Sigmoid colon (tissue), 7 donors: Measurements from ENCODE around the gene PTPRD. TPM values are rescaled to one million over a fixed set of nuclear protein-coding genes. Genes with fewer than 3 reads are reported as not detected.

ENCODE experiments used
- DNase-seq: peaks from one replicate; pipeline ENCODE4 v3.0.0-alpha.2; 2019
- H3K27ac ChIP-seq, 4 donors: fragments of 200-600 bp; sonication (generic); one replicate each; pipeline ENCODE4 v1.5.1; 2016 to 2019; ENCODE audit warnings: mild to moderate bottlenecking in 1 of 4
- H3K27me3 ChIP-seq, 3 donors: fragments of 200-600 bp; sonication (generic); one replicate each; pipeline ENCODE4 v1.5.1; 2019; ENCODE audit warnings: mild to moderate bottlenecking in 1 of 3
- H3K36me3 ChIP-seq, 4 donors: fragments of 200-600 bp; sonication (generic); one replicate each; pipeline ENCODE4 v1.5.1; 2016 to 2019
- H3K4me1 ChIP-seq, 4 donors: fragments of 200-600 bp; sonication (generic); one replicate each; pipeline ENCODE4 v1.5.1; 2017 to 2019
- H3K4me3 ChIP-seq, 4 donors: fragments of 200-600 bp; sonication (generic); one replicate each; pipeline ENCODE4 v1.5.1; 2017 to 2019; ENCODE audit warnings: mild to moderate bottlenecking in 2 of 4, moderate library complexity in 1 of 4
- H3K9me3 ChIP-seq, 4 donors: fragments of 200-600 bp in 3 of 4; sonication (generic) in 3 of 4; one replicate each; pipeline versions ENCODE4 v1.5.1 to v1.6.1; 2013 to 2019
- EP300 ChIP-seq, 4 donors: sonication (generic); formaldehyde crosslinking; IDR thresholded peaks; one replicate each; pipeline ENCODE4 v1.6.1; 2017; ENCODE audit warnings: antibody characterized with exemption in 4 of 4
- POLR2A ChIP-seq, 2 donors: fragments of 450-650 bp; IDR thresholded peaks; one replicate each; pipeline ENCODE4 v1.6.1; 2016; ENCODE audit warnings: antibody characterized with exemption in 2 of 2, mild to moderate bottlenecking in 2 of 2, moderate library complexity in 2 of 2
- POLR2AphosphoS5 ChIP-seq, 4 donors: sonication (generic); formaldehyde crosslinking; IDR thresholded peaks; one replicate each; pipeline ENCODE4 v1.6.1; 2017; ENCODE audit warnings: antibody characterized with exemption in 4 of 4
- WGBS, 2 donors: extraction: QIAGEN DNeasy Blood & Tissue Kit; methylation state at CpG; one replicate each; pipeline ENCODE4 v1.1.7; 2013; 5-methylcytosine and 5-hydroxymethylcytosine counted together
- intact Hi-C: fragments of 100-400 bp; cut with DNase I; formaldehyde crosslinking; loops from one replicate; pipeline ENCODE4 v1.15.1; 2023
- polyA plus RNA-seq, 3 donors: library from polyadenylated mRNA; stranded (reverse); fragments of 200-250 nt; gene quantifications; one replicate each; pipeline ENCODE4 v1.2.3, GENCODE V29; 2013
- total RNA-seq, 4 donors: library from RNA; depleted of rRNA; stranded (reverse); fragments of >200 nt; gene quantifications; one replicate each; pipeline ENCODE4 v1.1.0, GENCODE V29; 2016
- TF ChIP-seq, protein P1 (sequence below), 4 experiments: fragments of 450-650 bp in 3 of 4; fragments of 200-600 bp in 1 of 4; IDR thresholded peaks; one replicate each; pipeline ENCODE4 v1.5.1; 2016 to 2019; ENCODE audit warnings: antibody characterized with exemption in 4 of 4, mild to moderate bottlenecking in 3 of 4, moderate library complexity in 2 of 4
- donor health status: healthy with polysubstance abuse.
- donor health status: Bipolar disorder and iron deficiency.
- donor health status: healthy.

Gene PTPRD
- total and polyA plus RNA-seq, 7 donors = 1.2 to 18.3 (median 6.3) TPM

DNA sequence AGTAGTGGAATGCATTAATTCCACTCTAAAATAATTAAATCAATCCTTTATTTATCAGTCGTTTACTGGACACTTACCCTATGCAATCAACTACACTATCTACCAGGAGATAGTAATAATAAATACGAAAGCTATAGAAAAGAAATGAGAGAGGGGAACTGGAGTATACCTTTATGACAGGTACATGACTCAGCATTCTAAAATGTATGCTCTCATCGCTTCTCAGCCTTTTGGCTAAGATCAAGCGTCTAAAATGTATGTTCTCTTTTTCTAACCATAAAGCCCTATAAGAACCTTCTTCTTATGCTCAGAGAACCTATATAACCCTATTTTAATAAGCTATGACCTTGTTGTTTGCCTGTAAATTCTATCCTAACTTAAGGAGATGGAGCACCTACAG lies 2059.4 kb downstream of the PTPRD start:
- no peak for TF ChIP-seq POLR2AphosphoS5 (IDR thresholded peaks at IDR 0.05)
- TF ChIP-seq EP300 (IDR thresholded peaks at IDR 0.05) = no peak
- TF ChIP-seq, protein P1, sequence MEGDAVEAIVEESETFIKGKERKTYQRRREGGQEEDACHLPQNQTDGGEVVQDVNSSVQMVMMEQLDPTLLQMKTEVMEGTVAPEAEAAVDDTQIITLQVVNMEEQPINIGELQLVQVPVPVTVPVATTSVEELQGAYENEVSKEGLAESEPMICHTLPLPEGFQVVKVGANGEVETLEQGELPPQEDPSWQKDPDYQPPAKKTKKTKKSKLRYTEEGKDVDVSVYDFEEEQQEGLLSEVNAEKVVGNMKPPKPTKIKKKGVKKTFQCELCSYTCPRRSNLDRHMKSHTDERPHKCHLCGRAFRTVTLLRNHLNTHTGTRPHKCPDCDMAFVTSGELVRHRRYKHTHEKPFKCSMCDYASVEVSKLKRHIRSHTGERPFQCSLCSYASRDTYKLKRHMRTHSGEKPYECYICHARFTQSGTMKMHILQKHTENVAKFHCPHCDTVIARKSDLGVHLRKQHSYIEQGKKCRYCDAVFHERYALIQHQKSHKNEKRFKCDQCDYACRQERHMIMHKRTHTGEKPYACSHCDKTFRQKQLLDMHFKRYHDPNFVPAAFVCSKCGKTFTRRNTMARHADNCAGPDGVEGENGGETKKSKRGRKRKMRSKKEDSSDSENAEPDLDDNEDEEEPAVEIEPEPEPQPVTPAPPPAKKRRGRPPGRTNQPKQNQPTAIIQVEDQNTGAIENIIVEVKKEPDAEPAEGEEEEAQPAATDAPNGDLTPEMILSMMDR (IDR thresholded peaks at IDR 0.05) = no peak
- no peak for TF ChIP-seq POLR2A (IDR thresholded peaks at IDR 0.05)

DNA sequence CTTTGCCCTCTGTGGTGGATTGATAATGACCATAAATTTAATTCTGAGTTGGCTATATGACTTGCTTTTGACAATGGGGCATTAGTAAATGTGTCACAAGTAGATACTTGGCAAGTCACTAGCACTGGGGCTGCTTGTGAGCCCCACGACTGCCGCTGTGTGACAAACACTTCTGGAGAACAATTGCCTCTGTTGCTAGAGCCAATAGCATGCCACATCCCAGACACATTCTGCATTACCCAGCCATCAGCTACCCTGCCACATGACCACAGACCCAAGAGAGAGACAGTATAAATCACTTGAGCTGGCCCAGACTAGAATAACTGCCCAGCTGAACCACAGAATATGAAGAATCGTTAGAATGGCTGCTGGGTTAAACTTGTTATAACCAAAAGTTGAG lies 2060.1 kb downstream of the PTPRD start:
- H3K36me3 ChIP-seq = no peaks in the 10 kb centered on the region

More for the DNA sequence above, 2059.4 kb downstream of the PTPRD start:
- Histone ChIP-seq H3K27me3 (no peaks in the 10 kb centered on the region), H3K9me3 (no peaks in the 10 kb centered on the region), H3K4me1 (no peaks in the 10 kb centered on the region), H3K36me3 (no peaks in the 10 kb centered on the region), H3K27ac (no peak overlapping the region), H3K4me3 (no peak overlapping the region)
- 87 to 89% methylated on average over 4 of the region's 4 CpGs for WGBS, 2 donors
- intact Hi-C loops = no loop called here
- no peak for DNase-seq

DNA sequence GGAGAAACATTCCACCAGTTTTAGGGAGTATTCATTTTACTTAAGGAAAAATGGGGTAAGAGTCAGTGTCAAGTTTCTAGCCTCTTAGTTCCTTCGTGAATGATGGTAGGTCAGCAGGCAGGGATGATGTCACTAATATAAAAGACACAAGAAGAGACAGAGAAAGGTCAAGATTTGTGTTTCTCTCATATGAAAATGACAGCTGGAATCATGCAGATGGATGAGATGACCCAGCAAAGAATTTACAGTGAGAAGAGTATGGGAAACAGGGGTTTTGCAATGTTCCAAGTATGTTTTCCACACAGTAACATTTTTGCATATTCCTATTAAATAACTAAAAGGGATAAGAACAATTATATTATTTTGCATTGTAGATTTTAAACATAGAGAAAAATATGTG lies 2063.6 kb downstream of the PTPRD start:
- intact Hi-C loops = no loop called here
- no peaks in the 10 kb centered on the region for H3K27me3 ChIP-seq
- H3K4me3 ChIP-seq = no peak overlapping the region
- TF ChIP-seq EP300 (IDR thresholded peaks at IDR 0.05) = no peak
- no peak for TF ChIP-seq POLR2AphosphoS5 (IDR thresholded peaks at IDR 0.05)
- TF ChIP-seq, protein P1 (IDR thresholded peaks at IDR 0.05) = no peak
- no peak for TF ChIP-seq POLR2A (IDR thresholded peaks at IDR 0.05)
- DNase-seq = no peak
- H3K36me3 ChIP-seq = no peaks in the 10 kb centered on the region
- H3K27ac ChIP-seq = no peak overlapping the region
- WGBS, 2 donors = 83 to 87% methylated on average over 1 of the region's 1 CpG
- no peaks in the 10 kb centered on the region for H3K9me3 ChIP-seq
- no peaks in the 10 kb centered on the region for H3K4me1 ChIP-seq

More for the DNA sequence above, 2060.1 kb downstream of the PTPRD start:
- Histone ChIP-seq H3K27me3 (no peaks in the 10 kb centered on the region), H3K4me1 (no peaks in the 10 kb centered on the region), H3K4me3 (no peak overlapping the region), H3K27ac (no peak overlapping the region), H3K9me3 (no peaks in the 10 kb centered on the region)
- 91 to 98% methylated on average over 3 of the region's 3 CpGs for WGBS, 2 donors
- TF ChIP-seq, protein P1 (IDR thresholded peaks at IDR 0.05) = no peak
- TF ChIP-seq EP300 (IDR thresholded peaks at IDR 0.05) (no peak), POLR2AphosphoS5 (IDR thresholded peaks at IDR 0.05) (no peak), POLR2A (IDR thresholded peaks at IDR 0.05) (no peak)
- DNase-seq = no peak
- intact Hi-C loops = no loop called here

DNA sequence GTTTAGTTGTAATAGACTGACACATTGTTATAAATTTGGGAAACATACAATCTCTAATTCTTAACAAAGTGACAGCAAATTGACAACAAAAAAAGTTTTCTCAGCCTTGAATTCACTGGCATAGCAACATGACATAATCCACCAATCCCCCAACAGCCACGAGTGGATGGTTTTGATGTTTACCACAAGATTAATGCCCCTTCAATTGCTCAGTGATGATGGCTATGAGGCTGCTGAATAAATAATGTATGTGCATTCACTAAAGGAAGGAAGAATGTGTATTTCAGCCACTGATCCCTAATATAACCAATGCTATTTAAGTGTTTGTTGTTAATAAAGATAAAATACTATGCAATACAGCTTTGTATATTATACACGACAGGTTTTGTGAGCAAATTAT lies 2069.6 kb downstream of the PTPRD start:
- WGBS, 2 donors = 69 to 73% methylated on average over 2 of the region's 2 CpGs
- H3K9me3 ChIP-seq = no peaks in the 10 kb centered on the region
- no peak for TF ChIP-seq EP300 (IDR thresholded peaks at IDR 0.05)
- TF ChIP-seq, protein P1 (IDR thresholded peaks at IDR 0.05) = no peak
- TF ChIP-seq POLR2AphosphoS5 (IDR thresholded peaks at IDR 0.05) = no peak
- H3K27ac ChIP-seq = no peak overlapping the region
- DNase-seq = no peak
- no peak overlapping the region for H3K4me3 ChIP-seq
- no peaks in the 10 kb centered on the region for H3K36me3 ChIP-seq
- intact Hi-C loops = no loop called here
- H3K4me1 ChIP-seq = no peaks in the 10 kb centered on the region
- H3K27me3 ChIP-seq = no peaks in the 10 kb centered on the region

DNA sequence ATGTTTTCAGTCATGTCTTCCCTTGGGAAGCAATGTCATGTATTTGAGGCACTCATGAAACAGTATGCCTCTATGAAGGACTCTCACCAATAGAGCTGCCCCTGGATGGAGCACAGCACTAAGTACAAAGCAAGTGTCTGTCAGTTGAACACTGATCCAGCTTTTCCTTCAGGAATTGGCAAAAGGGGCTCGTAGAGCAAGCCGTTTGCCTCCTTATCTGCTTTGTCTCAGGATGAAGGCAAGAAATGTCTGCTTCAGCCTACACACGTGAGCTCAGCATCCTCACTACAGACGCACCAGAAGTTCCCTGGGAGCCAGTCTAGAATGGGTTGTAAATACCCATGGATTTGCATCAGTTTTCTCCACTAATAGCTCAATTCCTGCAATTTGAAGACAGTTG lies 2070.3 kb downstream of the PTPRD start:
- 83 to 90% methylated on average over 4 of the region's 4 CpGs for WGBS, 2 donors
- Histone ChIP-seq H3K36me3 (no peaks in the 10 kb centered on the region), H3K9me3 (no peaks in the 10 kb centered on the region), H3K27me3 (no peaks in the 10 kb centered on the region), H3K4me3 (no peak overlapping the region), H3K4me1 (no peaks in the 10 kb centered on the region), H3K27ac (no peak overlapping the region)
- intact Hi-C loops = no loop called here
- DNase-seq = no peak
- TF ChIP-seq EP300 (IDR thresholded peaks at IDR 0.05) (no peak), POLR2AphosphoS5 (IDR thresholded peaks at IDR 0.05) (no peak), POLR2A (IDR thresholded peaks at IDR 0.05) (no peak)
- TF ChIP-seq, protein P1 (IDR thresholded peaks at IDR 0.05) = no peak
